SK-N-MC (cell line): ENCODE measurements around the gene MICU1.

Experiments
- EZH2 ChIP-seq: fragments of 200-600 bp; sonication (generic); IDR thresholded peaks from one replicate; pipeline ENCODE4 v1.6.1; 2017; ENCODE audit warnings: antibody characterized with exemption
- FOXP2 ChIP-seq: optimal IDR thresholded peaks from 2 replicates; pipeline ENCODE3; 2011; ENCODE audit warnings: mild to moderate bottlenecking, moderate library complexity; ENCODE audit not compliant: insufficient read depth; ENCODE audit errors: extremely low read length, control extremely low read depth
- POLR2AphosphoS5 ChIP-seq: IDR thresholded peaks from 2 replicates; pipeline ENCODE4 v1.6.1; 2012; ENCODE audit warnings: mild to moderate bottlenecking, low read depth, low read length, borderline replicate concordance

DNA sequence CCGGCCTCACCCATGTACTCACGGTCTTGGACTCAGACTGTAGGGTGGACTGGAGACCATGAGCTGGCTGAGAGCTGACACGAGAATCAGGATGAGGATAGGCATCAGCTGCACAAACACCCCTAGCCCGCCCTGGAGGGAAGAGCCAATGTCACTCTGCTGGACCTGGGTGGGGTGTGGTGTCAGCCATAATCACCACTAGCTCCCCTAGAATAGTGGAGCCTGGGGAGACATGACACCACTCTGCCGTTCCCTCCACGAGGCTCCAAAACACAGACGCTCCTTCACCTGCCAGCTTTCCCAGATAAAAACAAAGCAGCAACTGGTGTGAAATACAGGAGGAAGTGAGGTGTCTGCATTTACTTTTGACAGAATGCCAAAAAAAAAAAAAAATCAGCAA lies 287.7 kb downstream of the MICU1 start:
- TF ChIP-seq POLR2AphosphoS5 (no peak), EZH2 (no peak), FOXP2 (no peak)
